ENCODE results near the gene ATP5F1C. TPM values are rescaled to one million over a fixed set of nuclear protein-coding genes. Genes with fewer than 3 reads are reported as not detected.
"Not testable (repeated sequence)": the region's sequence is repeated elsewhere in the genome, so short reads cannot be mapped to it uniquely, and the experiment has no call there.

ATP5F1C gene
- 301 and 317 TPM in 2 replicates for total RNA-seq

GRCh38 chr10:7787857-7788638 is at the start of gene ATP5F1C, which contains the start of gene KIN:
Gene ATP5F1C, plus strand, starts transcription at chr10:7788177. Its CDS starts 31 bp downstream, at chr10:7788208.
Gene KIN, minus strand, starts transcription at chr10:7787993. Its CDS starts 60 bp downstream, at chr10:7787933.
- intact Hi-C loops (cut with micrococcal nuclease), result loop anchor here (1.0 to 10.0 kb wide), 3 partner anchors 30 to 1701 kb away; partner anchors contain the start of genes RBM17 and TAF3

- intact Hi-C loops (cut with micrococcal nuclease), result no loop called here
These were observed 49.2 kb upstream of the ATP5F1C start for GRCh38 chr10:7738536-7739407.

GRCh38 chr10:7744307-7744706 is 43.7 kb upstream of the ATP5F1C start:
- intact Hi-C loops (cut with micrococcal nuclease), result no loop called here

- intact Hi-C loops (cut with micrococcal nuclease), result not testable (repeated sequence)
These were observed 39.3 kb upstream of the ATP5F1C start for GRCh38 chr10:7748637-7749036.

GRCh38 chr10:7750222-7750621 is 37.8 kb upstream of the ATP5F1C start:
- intact Hi-C loops (cut with micrococcal nuclease), result no loop called here

- intact Hi-C loops (cut with micrococcal nuclease), result no loop called here
These were observed 35.7 kb upstream of the ATP5F1C start for GRCh38 chr10:7752251-7752650.

- intact Hi-C loops (cut with micrococcal nuclease), result no loop called here
These were observed 32.9 kb upstream of the ATP5F1C start for GRCh38 chr10:7755103-7755502.

- intact Hi-C loops (cut with micrococcal nuclease), result loop anchor here (2.0 kb wide), 1 partner anchor 1548 kb away; no protein-coding TSS in a partner anchor
These were observed 31.5 kb upstream of the ATP5F1C start for GRCh38 chr10:7756360-7756992.

GRCh38 chr10:7763929-7764328 is 24.0 kb upstream of the ATP5F1C start:
- intact Hi-C loops (cut with micrococcal nuclease), result no loop called here

GRCh38 chr10:7766241-7766640 is 21.7 kb upstream of the ATP5F1C start:
- intact Hi-C loops (cut with micrococcal nuclease), result no loop called here

GRCh38 chr10:7767209-7767608 is 20.8 kb upstream of the ATP5F1C start:
- intact Hi-C loops (cut with micrococcal nuclease), result no loop called here

- intact Hi-C loops (cut with micrococcal nuclease), result no loop called here
These were observed 19.6 kb upstream of the ATP5F1C start for GRCh38 chr10:7768417-7768816.

- intact Hi-C loops (cut with micrococcal nuclease), result no loop called here
These were observed 13.9 kb upstream of the ATP5F1C start for GRCh38 chr10:7773845-7774801.

GRCh38 chr10:7776777-7777176 is 11.2 kb upstream of the ATP5F1C start:
- intact Hi-C loops (cut with micrococcal nuclease), result no loop called here

- intact Hi-C loops (cut with micrococcal nuclease), result loop anchor here (10.0 kb wide), 1 partner anchor 1523 kb away; no protein-coding TSS in a partner anchor
These were observed 5.8 kb upstream of the ATP5F1C start for GRCh38 chr10:7782194-7782593.

GRCh38 chr10:7786430-7786829 is 1.5 kb upstream of the ATP5F1C start:
- intact Hi-C loops (cut with micrococcal nuclease), result loop anchor here (5.0 to 10.0 kb wide), 2 partner anchors 1518 to 1699 kb away; partner anchors contain the start of gene RBM17

GRCh38 chr10:7787150-7787856 is 674 bp upstream of the ATP5F1C start:
- intact Hi-C loops (cut with micrococcal nuclease), result loop anchor here (5.0 to 10.0 kb wide), 2 partner anchors 1517 to 1700 kb away; partner anchors contain the start of gene RBM17

GRCh38 chr10:7788639-7789286 is 786 bp downstream of the ATP5F1C start:
- intact Hi-C loops (cut with micrococcal nuclease), result loop anchor here (1.0 to 10.0 kb wide), 3 partner anchors 30 to 1701 kb away; partner anchors contain the start of genes RBM17 and TAF3

- intact Hi-C loops (cut with micrococcal nuclease), result loop anchor here (5.0 to 10.0 kb wide), 2 partner anchors 1515 to 1702 kb away; partner anchors contain the start of gene RBM17
These were observed 1.4 kb downstream of the ATP5F1C start for GRCh38 chr10:7789390-7789789.
